CD14-positive monocyte (primary cell): ENCODE results near the gene GHSR. TPM values are rescaled to one million over a fixed set of nuclear protein-coding genes. Genes with fewer than 3 reads are reported as not detected.
A peak's percentile ranks its signal among the peaks of the same experiment; 100 is the strongest.

Experiments used
- DNase-seq, 3 donors: peaks; one replicate each; pipeline ENCODE4 v3.0.0-alpha.2; 2011 to 2022
- H2AFZ ChIP-seq: 2 replicates; pipeline ENCODE4 v1.6.0; 2012; ENCODE audit warnings: mild to moderate bottlenecking, low read depth, low read length, inconsistent platforms; ENCODE audit not compliant: insufficient read depth, poor library complexity, severe bottlenecking
- H3K27ac ChIP-seq, 2 donors: 1 replicate in 1 of 2; 2 replicates in 1 of 2; pipeline ENCODE4 v1.5.1; 2012 to 2013; ENCODE audit warnings: low read length in 2 of 2, control low read depth in 1 of 2, inconsistent platforms in 1 of 2, low read depth in 1 of 2, mild to moderate bottlenecking in 1 of 2
- H3K27me3 ChIP-seq, 2 donors: one replicate each; pipeline versions ENCODE4 v1.6.0 to v1.6.1; 2011 to 2013; ENCODE audit warnings: low read length in 2 of 2; ENCODE audit not compliant: control insufficient read depth in 2 of 2, insufficient read depth in 2 of 2
- H3K36me3 ChIP-seq, 2 donors: replicated peaks in 1 of 2; 1 replicate in 1 of 2; 2 replicates in 1 of 2; pipeline versions ENCODE4 v1.5.1 to v1.6.1; 2012 to 2013; ENCODE audit warnings: low read length in 2 of 2, control low read depth in 1 of 2, inconsistent platforms in 1 of 2, mild to moderate bottlenecking in 1 of 2; ENCODE audit not compliant: insufficient read depth in 2 of 2, control insufficient read depth in 1 of 2
- H3K4me1 ChIP-seq, 2 donors: 1 replicate in 1 of 2; 2 replicates in 1 of 2; pipeline versions ENCODE4 v1.5.1 to v1.6.1; 2012 to 2013; ENCODE audit warnings: low read length in 2 of 2, control low read depth in 1 of 2, inconsistent platforms in 1 of 2, mild to moderate bottlenecking in 1 of 2, moderate library complexity in 1 of 2; ENCODE audit not compliant: insufficient read depth in 2 of 2, control insufficient read depth in 1 of 2
- H3K4me2 ChIP-seq: replicated peaks from 2 replicates; pipeline ENCODE3; 2012; ENCODE audit warnings: low read length, moderate library complexity, mild to moderate bottlenecking; ENCODE audit not compliant: poor library complexity, severe bottlenecking; ENCODE audit errors: extremely low read depth
- H3K4me3 ChIP-seq, 3 experiments: fragments of 200-600 bp in 1 of 3; sonication (generic) in 1 of 3; replicated peaks in 1 of 3; 1 replicate in 2 of 3; 2 replicates in 1 of 3; pipeline ENCODE4 v1.5.1; 2011 to 2013; ENCODE audit warnings: low read length in 3 of 3, mild to moderate bottlenecking in 3 of 3, control low read depth in 2 of 3, low read depth in 2 of 3, inconsistent platforms in 1 of 3, moderate library complexity in 1 of 3
- H3K79me2 ChIP-seq: 2 replicates; pipeline ENCODE4 v1.6.0; 2012; ENCODE audit warnings: mild to moderate bottlenecking, control low read depth, inconsistent platforms, low read length, moderate library complexity; ENCODE audit not compliant: insufficient read depth
- H3K9ac ChIP-seq: 2 replicates; pipeline ENCODE4 v1.6.0; 2017; ENCODE audit warnings: low read length, mild to moderate bottlenecking; ENCODE audit not compliant: insufficient read depth, poor library complexity, severe bottlenecking
- H3K9me3 ChIP-seq, 2 donors: replicated peaks in 1 of 2; 1 replicate in 1 of 2; 2 replicates in 1 of 2; pipeline versions ENCODE4 v1.5.1 to v1.6.1; 2012 to 2013; ENCODE audit warnings: low read length in 2 of 2, control low read depth in 1 of 2; ENCODE audit not compliant: control insufficient read depth in 1 of 2, insufficient read depth in 1 of 2
- H4K20me1 ChIP-seq: 2 replicates; pipeline ENCODE4 v1.6.0; 2012; ENCODE audit warnings: mild to moderate bottlenecking, low read length, control low read depth, moderate library complexity; ENCODE audit not compliant: insufficient read depth
- H3K27ac Mint-ChIP-seq, 7 donors: one replicate each; pipeline ENCODE4 v1.8.0; 2020; ENCODE audit warnings: mild to moderate bottlenecking in 7 of 7, mixed read lengths in 7 of 7, moderate library complexity in 6 of 7, inconsistent platforms in 2 of 7
- H3K27me3 Mint-ChIP-seq, 3 donors: one replicate each; pipeline ENCODE4 v1.8.0; 2021 to 2022; ENCODE audit warnings: low read depth in 3 of 3, mild to moderate bottlenecking in 3 of 3, mixed read lengths in 3 of 3, moderate library complexity in 3 of 3, inconsistent platforms in 1 of 3
- H3K36me3 Mint-ChIP-seq, 2 donors: one replicate each; pipeline ENCODE4 v1.8.0; 2020; ENCODE audit warnings: mixed read lengths in 2 of 2, inconsistent platforms in 1 of 2, mild to moderate bottlenecking in 1 of 2
- H3K4me1 Mint-ChIP-seq: one replicate; pipeline ENCODE4 v1.8.0; 2020; ENCODE audit warnings: mild to moderate bottlenecking, mixed read lengths
- H3K4me3 Mint-ChIP-seq, 2 donors: one replicate each; pipeline ENCODE4 v1.8.0; 2020; ENCODE audit warnings: mild to moderate bottlenecking in 2 of 2, mixed read lengths in 2 of 2, moderate library complexity in 1 of 2
- H3K9me3 Mint-ChIP-seq, 7 donors: one replicate each; pipeline ENCODE4 v1.8.0; 2020 to 2022; ENCODE audit warnings: mixed read lengths in 7 of 7, mild to moderate bottlenecking in 6 of 7, moderate library complexity in 6 of 7, inconsistent platforms in 2 of 7
- CTCF ChIP-seq: fragments of 200-600 bp; IDR thresholded peaks from one replicate; pipeline ENCODE4 v1.8.0; 2022; ENCODE audit warnings: antibody characterized with exemption, mild to moderate bottlenecking
- WGBS: methylation state at CpG from one replicate; pipeline ENCODE4 v1.1.5; 2013; ENCODE audit warnings: missing lambda C conversion rate; ENCODE audit not compliant: insufficient coverage; 5-methylcytosine and 5-hydroxymethylcytosine counted together
- intact Hi-C, 2 donors: fragments of 100-400 bp; cut with micrococcal nuclease; formaldehyde crosslinking; loops; one replicate each; pipeline versions ENCODE4 v1.15.0 to v1.15.1; 2023
- polyA plus RNA-seq, 3 donors: library from polyadenylated mRNA; depleted of rRNA in 1 of 3; unstranded in 2 of 3; stranded (reverse) in 1 of 3; fragments of 300-500 nt in 2 of 3; fragments of >200 nt in 1 of 3; fragmentation: Illumina TruSeq in 2 of 3; gene quantifications; 1 replicate in 2 of 3; 2 replicates in 1 of 3; pipeline ENCODE4 v1.2.3, GENCODE V29; 2012 to 2021

The GHSR gene
- polyA plus RNA-seq, 3 donors = not detected

DNA sequence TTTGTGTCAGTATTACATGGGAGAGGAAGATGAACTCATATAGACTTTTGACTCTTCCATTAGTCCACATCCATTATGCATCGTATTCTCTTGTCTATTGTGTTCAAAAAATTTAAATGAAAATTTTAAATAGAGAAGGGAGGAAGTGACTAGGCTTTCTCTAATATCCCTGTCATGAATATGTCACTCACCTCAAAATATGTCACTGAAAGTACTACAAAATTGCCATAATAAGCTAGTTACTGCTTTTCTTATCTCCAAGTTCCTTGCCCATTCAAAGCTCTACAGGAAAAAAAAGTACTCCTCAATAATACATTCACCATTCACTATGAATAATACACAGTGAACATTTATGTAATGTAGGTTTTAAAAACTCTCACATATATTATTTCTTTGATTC is 22.3 kb upstream of the GHSR start:
- intact Hi-C loops = no loop called here
- H3K27me3 Mint-ChIP-seq = peaks cover 8 to 15% (median 11%) of the 10 kb centered on the region in 3 donors
- Histone ChIP-seq H4K20me1 (no peaks in the 10 kb centered on the region), H3K4me3 (no peak overlapping the region), H2AFZ (no peak overlapping the region), H3K4me1 (no peaks in the 10 kb centered on the region), H3K4me2 (no peak overlapping the region), H3K9me3 (peaks cover 0 to 3% of the 10 kb centered on the region in 2 donors), H3K27me3 (no peaks in the 10 kb centered on the region), H3K79me2 (no peaks in the 10 kb centered on the region), H3K27ac (no peak overlapping the region), H3K9ac (no peak overlapping the region), H3K36me3 (no peaks in the 10 kb centered on the region)
- no peak overlapping the region for H3K27ac Mint-ChIP-seq
- no peaks in the 10 kb centered on the region for H3K36me3 Mint-ChIP-seq
- no peaks in the 10 kb centered on the region for H3K4me1 Mint-ChIP-seq
- no CpG with 5 or more reads among the region's 1 CpG for WGBS
- H3K9me3 Mint-ChIP-seq = peaks cover 2 to 8% (median 5%) of the 10 kb centered on the region in 7 donors
- no peak overlapping the region for H3K4me3 Mint-ChIP-seq
- TF ChIP-seq CTCF = no peak
- DNase-seq = no peak

GRCh38 chr3:172467170-172467824 is 19.0 kb upstream of the GHSR start:
- TF ChIP-seq CTCF = no peak
- Histone ChIP-seq H3K79me2 (no peaks in the 10 kb centered on the region), H3K9ac (no peak overlapping the region), H3K9me3 (peaks cover 0 to 3% of the 10 kb centered on the region in 2 donors), H2AFZ (no peak overlapping the region), H4K20me1 (no peaks in the 10 kb centered on the region), H3K4me2 (no peak overlapping the region), H3K27ac (no peak overlapping the region), H3K4me3 (no peak overlapping the region), H3K27me3 (no peaks in the 10 kb centered on the region), H3K4me1 (no peaks in the 10 kb centered on the region), H3K36me3 (no peaks in the 10 kb centered on the region)
- peak in 1 of 3 donors; percentile 25 for DNase-seq
- WGBS = no CpG with 5 or more reads among the region's 2 CpGs
- no peak overlapping the region for H3K4me3 Mint-ChIP-seq
- H3K27me3 Mint-ChIP-seq = peaks cover 8 to 15% (median 11%) of the 10 kb centered on the region in 3 donors
- H3K27ac Mint-ChIP-seq = no peak overlapping the region
- intact Hi-C loops = no loop called here
- H3K9me3 Mint-ChIP-seq = peaks cover 0 to 8% (median 5%) of the 10 kb centered on the region in 7 donors
- H3K36me3 Mint-ChIP-seq = no peaks in the 10 kb centered on the region
- no peaks in the 10 kb centered on the region for H3K4me1 Mint-ChIP-seq
